Type B pancreatic cell (in vitro differentiated cells): ENCODE results near the gene PTH2R. TPM values are rescaled to one million over a fixed set of nuclear protein-coding genes. Genes with fewer than 3 reads are reported as not detected.
"Not testable (repeated sequence)": the region's sequence is repeated elsewhere in the genome, so short reads cannot be mapped to it uniquely, and the experiment has no call there.

Experiments used
- DNase-seq: peaks from one replicate; pipeline ENCODE4 v3.0.0; 2021; ENCODE audit warnings: mixed read lengths; ENCODE audit not compliant: unreplicated experiment; ENCODE audit errors: extremely low spot score
- H3K27ac Mint-ChIP-seq: 2 replicates; pipeline ENCODE4 v1.8.0; 2021; ENCODE audit warnings: mild to moderate bottlenecking, mixed read lengths
- H3K27me3 Mint-ChIP-seq: 2 replicates; pipeline ENCODE4 v1.8.0; 2021; ENCODE audit warnings: mixed read lengths
- H3K36me3 Mint-ChIP-seq: 2 replicates; pipeline ENCODE4 v1.8.0; 2021; ENCODE audit warnings: mixed read lengths
- H3K4me1 Mint-ChIP-seq: one replicate; pipeline ENCODE4 v1.8.0; 2021; ENCODE audit warnings: mixed read lengths; ENCODE audit not compliant: unreplicated experiment
- H3K4me3 Mint-ChIP-seq: 2 replicates; pipeline ENCODE4 v1.8.0; 2021; ENCODE audit warnings: mild to moderate bottlenecking, mixed read lengths
- H3K9me3 Mint-ChIP-seq: 2 replicates; pipeline ENCODE4 v1.8.0; 2021; ENCODE audit warnings: mixed read lengths
- CTCF ChIP-seq: fragments of 200-600 bp; sonication (generic); conservative IDR thresholded peaks from 2 replicates; pipeline ENCODE4 v1.5.0; 2021; ENCODE audit warnings: antibody characterized with exemption, mild to moderate bottlenecking
- total RNA-seq: library from RNA; stranded (reverse); gene quantifications from 2 replicates; pipeline ENCODE4 v1.2.1, GENCODE V29; 2021; ENCODE audit warnings: low replicate concordance

PTH2R gene
- total RNA-seq, 1 donor from 2014 or later = 0.87 TPM

- H3K36me3 Mint-ChIP-seq = no peaks in the 10 kb centered on the region
- peaks cover 8% of the 10 kb centered on the region for H3K4me1 Mint-ChIP-seq
- H3K9me3 Mint-ChIP-seq = no peaks in the 10 kb centered on the region
- DNase-seq = no peak
- no peak overlapping the region for H3K4me3 Mint-ChIP-seq
- H3K27ac Mint-ChIP-seq = no peak overlapping the region
- H3K27me3 Mint-ChIP-seq = no peaks in the 10 kb centered on the region
- no peak for TF ChIP-seq CTCF
Measured at GRCh38 chr2:208502288-208502687, 95.7 kb downstream of the PTH2R start.

- H3K4me1 Mint-ChIP-seq, H3K27ac Mint-ChIP-seq, DNase-seq, H3K9me3 Mint-ChIP-seq, H3K4me3 Mint-ChIP-seq, H3K27me3 Mint-ChIP-seq, H3K36me3 Mint-ChIP-seq: not testable (repeated sequence)
Measured at GRCh38 chr2:208505365-208505764, 98.8 kb downstream of the PTH2R start.

GRCh38 chr2:208509586-208509985, 103.0 kb downstream of the PTH2R start:
- H3K9me3 Mint-ChIP-seq = peaks cover 4% of the 10 kb centered on the region
- H3K4me1 Mint-ChIP-seq = no peaks in the 10 kb centered on the region
- TF ChIP-seq CTCF = no peak
- no peak overlapping the region for H3K4me3 Mint-ChIP-seq
- H3K27me3 Mint-ChIP-seq = peaks cover 3% of the 10 kb centered on the region
- no peaks in the 10 kb centered on the region for H3K36me3 Mint-ChIP-seq
- H3K27ac Mint-ChIP-seq = no peak overlapping the region
- no peak for DNase-seq

- Mint-ChIP-seq H3K9me3 (peaks cover 11% of the 10 kb centered on the region), H3K4me1 (no peaks in the 10 kb centered on the region), H3K27ac (no peak overlapping the region), H3K4me3 (no peak overlapping the region), H3K36me3 (no peaks in the 10 kb centered on the region), H3K27me3 (peaks cover 3% of the 10 kb centered on the region)
- TF ChIP-seq CTCF = no peak
- DNase-seq = no peak
Measured at GRCh38 chr2:208511016-208511415, 104.4 kb downstream of the PTH2R start.

GRCh38 chr2:208511573-208511972, 105.0 kb downstream of the PTH2R start:
- H3K9me3 Mint-ChIP-seq = peaks cover 11% of the 10 kb centered on the region
- no peak overlapping the region for H3K27ac Mint-ChIP-seq
- no peak overlapping the region for H3K4me3 Mint-ChIP-seq
- DNase-seq = no peak
- H3K36me3 Mint-ChIP-seq = no peaks in the 10 kb centered on the region
- no peaks in the 10 kb centered on the region for H3K4me1 Mint-ChIP-seq
- peaks cover 3% of the 10 kb centered on the region for H3K27me3 Mint-ChIP-seq
- TF ChIP-seq CTCF = no peak

GRCh38 chr2:208515099-208515498, 108.5 kb downstream of the PTH2R start:
- Mint-ChIP-seq H3K4me1 (no peaks in the 10 kb centered on the region), H3K9me3 (peaks cover 7% of the 10 kb centered on the region), H3K27ac (no peak overlapping the region), H3K36me3 (no peaks in the 10 kb centered on the region), H3K27me3 (no peaks in the 10 kb centered on the region), H3K4me3 (no peak overlapping the region)
- no peak for TF ChIP-seq CTCF
- DNase-seq = no peak

- H3K4me1 Mint-ChIP-seq, H3K36me3 Mint-ChIP-seq, H3K27me3 Mint-ChIP-seq, H3K9me3 Mint-ChIP-seq, H3K4me3 Mint-ChIP-seq, H3K27ac Mint-ChIP-seq, DNase-seq: not testable (repeated sequence)
Measured at GRCh38 chr2:208523069-208523468, 116.5 kb downstream of the PTH2R start.

- H3K27me3 Mint-ChIP-seq, H3K36me3 Mint-ChIP-seq, H3K4me1 Mint-ChIP-seq, H3K9me3 Mint-ChIP-seq, H3K27ac Mint-ChIP-seq, H3K4me3 Mint-ChIP-seq, DNase-seq: not testable (repeated sequence)
Measured at GRCh38 chr2:208525165-208525564, 118.6 kb downstream of the PTH2R start.
